ENCODE results near the gene TRIM2. TPM values are rescaled to one million over a fixed set of nuclear protein-coding genes. Genes with fewer than 3 reads are reported as not detected.

The TRIM2 gene
- total and polyA plus RNA-seq, 2 of the 8 experiments (the other 6 are each of a cell fraction or from before 2014, with no cell fraction given), result 34.0 to 59.8 TPM

DNA sequence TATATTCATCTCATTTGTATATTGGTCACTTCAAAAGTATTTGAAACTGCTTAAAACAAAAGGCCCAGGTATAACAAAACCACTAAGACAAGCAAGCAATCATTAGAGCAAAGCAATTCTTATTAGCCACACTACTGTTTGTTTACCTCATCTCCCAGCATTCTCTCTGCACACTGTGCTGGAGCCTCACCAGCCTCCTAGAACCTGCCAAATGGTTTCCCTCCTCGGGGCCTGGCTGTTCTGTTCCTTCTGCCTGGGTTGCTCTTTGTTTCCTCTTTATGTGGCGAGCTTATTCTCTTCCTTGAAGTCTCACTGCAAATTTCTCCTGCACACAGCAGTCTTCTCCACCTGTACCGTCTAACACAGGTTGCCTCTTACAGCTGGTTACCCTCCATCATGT is 72.7 kb downstream of the TRIM2 start (continued):
- no peak for TF ChIP-seq USF2 (IDR thresholded peaks at IDR 0.05; ENCODE audit: low read length)
- no peak for TF ChIP-seq KDM1A (IDR thresholded peaks at IDR 0.05; ENCODE audit: borderline replicate concordance, low read length)
- no peak for TF ChIP-seq SIRT6 (IDR thresholded peaks at IDR 0.05; ENCODE audit: low read length)
- TF ChIP-seq BRCA1 (IDR thresholded peaks at IDR 0.05; ENCODE audit: low read depth, low read length), result no peak
- no peak for TF ChIP-seq NRF1 (IDR thresholded peaks at IDR 0.05; ENCODE audit: low read depth, low read length)
- no peak for TF ChIP-seq KDM4A (IDR thresholded peaks at IDR 0.05; ENCODE audit: low read depth, low read length, severe bottlenecking)
